Measurements from ENCODE around the gene SHPK.

SHPK gene

DNA sequence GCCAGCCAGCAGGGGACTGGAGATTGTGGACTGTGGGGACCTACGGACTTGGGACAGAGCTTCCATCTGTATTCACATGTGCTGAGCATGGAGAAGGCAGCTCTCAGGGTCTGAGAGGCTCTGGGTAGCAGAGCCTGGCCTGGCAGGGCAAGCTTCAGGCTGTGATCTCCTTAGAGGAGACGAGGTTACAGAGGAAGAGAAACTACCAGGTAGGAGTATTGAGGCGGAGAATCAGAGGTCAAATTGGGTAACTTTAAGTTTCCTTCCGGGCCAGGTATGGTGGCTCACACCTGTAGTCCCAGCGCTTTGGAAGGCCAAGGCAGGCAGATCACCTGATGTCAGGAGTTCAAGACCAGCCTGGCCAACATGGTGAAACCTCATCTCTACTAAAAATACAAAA lies 9.3 kb upstream of the SHPK start:
- ATAC-seq, result no peak
- TF ChIP-seq, protein P1, sequence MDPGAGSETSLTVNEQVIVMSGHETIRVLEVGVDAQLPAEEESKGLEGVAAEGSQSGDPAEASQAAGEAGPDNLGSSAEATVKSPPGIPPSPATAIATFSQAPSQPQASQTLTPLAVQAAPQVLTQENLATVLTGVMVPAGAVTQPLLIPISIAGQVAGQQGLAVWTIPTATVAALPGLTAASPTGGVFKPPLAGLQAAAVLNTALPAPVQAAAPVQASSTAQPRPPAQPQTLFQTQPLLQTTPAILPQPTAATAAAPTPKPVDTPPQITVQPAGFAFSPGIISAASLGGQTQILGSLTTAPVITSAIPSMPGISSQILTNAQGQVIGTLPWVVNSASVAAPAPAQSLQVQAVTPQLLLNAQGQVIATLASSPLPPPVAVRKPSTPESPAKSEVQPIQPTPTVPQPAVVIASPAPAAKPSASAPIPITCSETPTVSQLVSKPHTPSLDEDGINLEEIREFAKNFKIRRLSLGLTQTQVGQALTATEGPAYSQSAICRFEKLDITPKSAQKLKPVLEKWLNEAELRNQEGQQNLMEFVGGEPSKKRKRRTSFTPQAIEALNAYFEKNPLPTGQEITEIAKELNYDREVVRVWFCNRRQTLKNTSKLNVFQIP (CRISPR knock-in tag; IDR thresholded peaks at IDR 0.05; ENCODE audit: borderline replicate concordance, low read depth), result no peak
- TF ChIP-seq ISL1 (CRISPR knock-in tag; IDR thresholded peaks at IDR 0.05) (no peak), ZNF70 (CRISPR knock-in tag; IDR thresholded peaks at IDR 0.05) (no peak), ZFP3 (CRISPR knock-in tag; IDR thresholded peaks at IDR 0.05) (no peak), ZNF8 (CRISPR knock-in tag; IDR thresholded peaks at IDR 0.05) (no peak), PATZ1 (CRISPR knock-in tag; IDR thresholded peaks at IDR 0.05; ENCODE audit: borderline replicate concordance) (no peak), ZC3H10 (CRISPR knock-in tag; IDR thresholded peaks at IDR 0.05) (no peak), SNAI2 (CRISPR knock-in tag; IDR thresholded peaks at IDR 0.05) (no peak), ESRRG (CRISPR knock-in tag; IDR thresholded peaks at IDR 0.05) (no peak), ARNTL (CRISPR knock-in tag; IDR thresholded peaks at IDR 0.05; ENCODE audit: borderline replicate concordance, low read depth) (no peak), ZNF565 (CRISPR knock-in tag; conservative IDR thresholded peaks at IDR 0.05; ENCODE audit: low read depth) (no peak), BACH2 (CRISPR knock-in tag; IDR thresholded peaks at IDR 0.05; ENCODE audit: borderline replicate concordance) (no peak), RARB (CRISPR knock-in tag; IDR thresholded peaks at IDR 0.05) (no peak), CSDC2 (CRISPR knock-in tag; IDR thresholded peaks at IDR 0.05) (no peak), TCF4 (CRISPR knock-in tag; IDR thresholded peaks at IDR 0.05; ENCODE audit: borderline replicate concordance) (no peak)
- TF ChIP-seq, protein P2, sequence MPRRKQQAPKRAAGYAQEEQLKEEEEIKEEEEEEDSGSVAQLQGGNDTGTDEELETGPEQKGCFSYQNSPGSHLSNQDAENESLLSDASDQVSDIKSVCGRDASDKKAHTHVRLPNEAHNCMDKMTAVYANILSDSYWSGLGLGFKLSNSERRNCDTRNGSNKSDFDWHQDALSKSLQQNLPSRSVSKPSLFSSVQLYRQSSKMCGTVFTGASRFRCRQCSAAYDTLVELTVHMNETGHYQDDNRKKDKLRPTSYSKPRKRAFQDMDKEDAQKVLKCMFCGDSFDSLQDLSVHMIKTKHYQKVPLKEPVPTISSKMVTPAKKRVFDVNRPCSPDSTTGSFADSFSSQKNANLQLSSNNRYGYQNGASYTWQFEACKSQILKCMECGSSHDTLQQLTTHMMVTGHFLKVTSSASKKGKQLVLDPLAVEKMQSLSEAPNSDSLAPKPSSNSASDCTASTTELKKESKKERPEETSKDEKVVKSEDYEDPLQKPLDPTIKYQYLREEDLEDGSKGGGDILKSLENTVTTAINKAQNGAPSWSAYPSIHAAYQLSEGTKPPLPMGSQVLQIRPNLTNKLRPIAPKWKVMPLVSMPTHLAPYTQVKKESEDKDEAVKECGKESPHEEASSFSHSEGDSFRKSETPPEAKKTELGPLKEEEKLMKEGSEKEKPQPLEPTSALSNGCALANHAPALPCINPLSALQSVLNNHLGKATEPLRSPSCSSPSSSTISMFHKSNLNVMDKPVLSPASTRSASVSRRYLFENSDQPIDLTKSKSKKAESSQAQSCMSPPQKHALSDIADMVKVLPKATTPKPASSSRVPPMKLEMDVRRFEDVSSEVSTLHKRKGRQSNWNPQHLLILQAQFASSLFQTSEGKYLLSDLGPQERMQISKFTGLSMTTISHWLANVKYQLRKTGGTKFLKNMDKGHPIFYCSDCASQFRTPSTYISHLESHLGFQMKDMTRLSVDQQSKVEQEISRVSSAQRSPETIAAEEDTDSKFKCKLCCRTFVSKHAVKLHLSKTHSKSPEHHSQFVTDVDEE (CRISPR knock-in tag; IDR thresholded peaks at IDR 0.05), result no peak
- TF ChIP-seq, protein P3, sequence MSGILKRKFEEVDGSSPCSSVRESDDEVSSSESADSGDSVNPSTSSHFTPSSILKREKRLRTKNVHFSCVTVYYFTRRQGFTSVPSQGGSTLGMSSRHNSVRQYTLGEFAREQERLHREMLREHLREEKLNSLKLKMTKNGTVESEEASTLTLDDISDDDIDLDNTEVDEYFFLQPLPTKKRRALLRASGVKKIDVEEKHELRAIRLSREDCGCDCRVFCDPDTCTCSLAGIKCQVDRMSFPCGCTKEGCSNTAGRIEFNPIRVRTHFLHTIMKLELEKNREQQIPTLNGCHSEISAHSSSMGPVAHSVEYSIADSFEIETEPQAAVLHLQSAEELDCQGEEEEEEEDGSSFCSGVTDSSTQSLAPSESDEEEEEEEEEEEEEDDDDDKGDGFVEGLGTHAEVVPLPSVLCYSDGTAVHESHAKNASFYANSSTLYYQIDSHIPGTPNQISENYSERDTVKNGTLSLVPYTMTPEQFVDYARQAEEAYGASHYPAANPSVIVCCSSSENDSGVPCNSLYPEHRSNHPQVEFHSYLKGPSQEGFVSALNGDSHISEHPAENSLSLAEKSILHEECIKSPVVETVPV (CRISPR knock-in tag; IDR thresholded peaks at IDR 0.05), result no peak

- no peak for ATAC-seq
- TF ChIP-seq, protein P3 (CRISPR knock-in tag; IDR thresholded peaks at IDR 0.05), result no peak
- no peak for TF ChIP-seq ZFP3 (CRISPR knock-in tag; IDR thresholded peaks at IDR 0.05)
- TF ChIP-seq CSDC2 (CRISPR knock-in tag; IDR thresholded peaks at IDR 0.05), result no peak
- no peak for TF ChIP-seq SNAI2 (CRISPR knock-in tag; IDR thresholded peaks at IDR 0.05)
- no peak for TF ChIP-seq BACH2 (CRISPR knock-in tag; IDR thresholded peaks at IDR 0.05; ENCODE audit: borderline replicate concordance)
- no peak for TF ChIP-seq TCF4 (CRISPR knock-in tag; IDR thresholded peaks at IDR 0.05; ENCODE audit: borderline replicate concordance)
- TF ChIP-seq GLIS3 (CRISPR knock-in tag; IDR thresholded peaks at IDR 0.05), result no peak
- TF ChIP-seq, protein P2 (CRISPR knock-in tag; IDR thresholded peaks at IDR 0.05), result no peak
- TF ChIP-seq ZNF70 (CRISPR knock-in tag; IDR thresholded peaks at IDR 0.05), result no peak
- TF ChIP-seq, protein P1 (CRISPR knock-in tag; IDR thresholded peaks at IDR 0.05; ENCODE audit: borderline replicate concordance, low read depth), result no peak
- TF ChIP-seq ISL1 (CRISPR knock-in tag; IDR thresholded peaks at IDR 0.05), result no peak
- TF ChIP-seq, protein P4, sequence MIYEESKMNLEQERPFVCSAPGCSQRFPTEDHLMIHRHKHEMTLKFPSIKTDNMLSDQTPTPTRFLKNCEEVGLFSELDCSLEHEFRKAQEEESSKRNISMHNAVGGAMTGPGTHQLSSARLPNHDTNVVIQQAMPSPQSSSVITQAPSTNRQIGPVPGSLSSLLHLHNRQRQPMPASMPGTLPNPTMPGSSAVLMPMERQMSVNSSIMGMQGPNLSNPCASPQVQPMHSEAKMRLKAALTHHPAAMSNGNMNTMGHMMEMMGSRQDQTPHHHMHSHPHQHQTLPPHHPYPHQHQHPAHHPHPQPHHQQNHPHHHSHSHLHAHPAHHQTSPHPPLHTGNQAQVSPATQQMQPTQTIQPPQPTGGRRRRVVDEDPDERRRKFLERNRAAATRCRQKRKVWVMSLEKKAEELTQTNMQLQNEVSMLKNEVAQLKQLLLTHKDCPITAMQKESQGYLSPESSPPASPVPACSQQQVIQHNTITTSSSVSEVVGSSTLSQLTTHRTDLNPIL (CRISPR knock-in tag; IDR thresholded peaks at IDR 0.05; ENCODE audit: low read depth), result no peak
- no peak for TF ChIP-seq ZNF565 (CRISPR knock-in tag; conservative IDR thresholded peaks at IDR 0.05; ENCODE audit: low read depth)
- no peak for TF ChIP-seq ZFP30 (CRISPR knock-in tag; IDR thresholded peaks at IDR 0.05)
These were observed 7.9 kb upstream of the SHPK start for GRCh38 chr17:3643889-3644349.

Data from SK-N-SH treated with all-trans-retinoic acid at 6 μM for 48 hours (cell line).